HG03108 (cell line): Measurements from ENCODE around the gene FOXP1.

Source experiments
- ATAC-seq: cut with Tn5 transposase; IDR thresholded peaks from one replicate; pipeline ENCODE4 v1.9.1; 2021; ENCODE audit warnings: moderate library complexity; ENCODE audit not compliant: unreplicated experiment

Gene FOXP1

DNA sequence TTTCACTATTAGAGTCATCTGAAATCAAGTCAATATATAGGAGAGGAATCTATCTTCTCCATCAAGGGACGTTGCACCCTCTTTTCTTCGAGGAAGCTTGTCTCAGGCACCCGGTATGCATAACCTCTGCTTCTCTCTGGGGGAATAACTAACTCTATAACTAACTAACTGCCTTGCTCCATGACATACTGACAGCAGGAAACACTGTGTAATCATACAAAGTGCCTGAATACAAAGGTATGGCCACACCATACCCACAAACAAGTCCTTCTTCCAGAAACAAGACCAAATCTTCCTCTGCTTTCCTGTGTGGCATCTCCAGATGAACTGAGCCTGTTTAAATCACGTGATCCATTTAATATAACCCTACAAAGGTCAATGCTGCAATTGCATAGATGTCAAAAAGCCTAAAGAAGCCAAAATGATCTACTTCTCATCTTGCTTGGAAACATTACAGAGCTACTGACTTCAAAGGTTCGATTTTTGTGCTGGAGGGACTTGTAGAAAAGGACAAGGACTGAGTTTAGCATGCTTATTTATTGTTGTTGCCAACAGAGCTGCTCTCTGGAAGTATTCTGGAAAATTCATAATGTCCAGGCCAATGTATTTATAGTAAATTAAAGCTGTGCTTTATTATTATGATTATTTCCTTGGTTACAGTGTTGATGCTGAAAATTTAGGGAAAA is 380.5 kb downstream of the FOXP1 start:
- no peak for ATAC-seq

DNA sequence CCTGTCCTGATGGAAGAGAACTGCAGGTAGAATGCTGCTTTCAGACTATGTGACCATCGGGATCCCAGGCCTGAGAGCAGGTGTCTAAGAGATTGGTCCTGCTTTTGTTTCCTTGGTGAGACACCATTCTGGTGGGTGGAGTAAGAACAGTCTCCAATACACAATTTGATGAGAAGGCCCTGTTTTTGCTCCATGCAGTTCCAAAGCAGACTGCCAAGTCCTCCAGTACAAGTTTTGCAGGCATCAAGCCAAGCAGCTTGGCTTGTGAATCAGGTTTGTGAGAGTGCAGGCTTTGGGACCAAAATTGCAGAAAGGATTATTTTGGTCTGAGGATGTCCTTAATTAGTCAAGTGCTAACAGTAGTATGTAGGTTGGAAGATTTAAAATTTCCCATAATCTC is 381.6 kb downstream of the FOXP1 start:
- no peak for ATAC-seq

DNA sequence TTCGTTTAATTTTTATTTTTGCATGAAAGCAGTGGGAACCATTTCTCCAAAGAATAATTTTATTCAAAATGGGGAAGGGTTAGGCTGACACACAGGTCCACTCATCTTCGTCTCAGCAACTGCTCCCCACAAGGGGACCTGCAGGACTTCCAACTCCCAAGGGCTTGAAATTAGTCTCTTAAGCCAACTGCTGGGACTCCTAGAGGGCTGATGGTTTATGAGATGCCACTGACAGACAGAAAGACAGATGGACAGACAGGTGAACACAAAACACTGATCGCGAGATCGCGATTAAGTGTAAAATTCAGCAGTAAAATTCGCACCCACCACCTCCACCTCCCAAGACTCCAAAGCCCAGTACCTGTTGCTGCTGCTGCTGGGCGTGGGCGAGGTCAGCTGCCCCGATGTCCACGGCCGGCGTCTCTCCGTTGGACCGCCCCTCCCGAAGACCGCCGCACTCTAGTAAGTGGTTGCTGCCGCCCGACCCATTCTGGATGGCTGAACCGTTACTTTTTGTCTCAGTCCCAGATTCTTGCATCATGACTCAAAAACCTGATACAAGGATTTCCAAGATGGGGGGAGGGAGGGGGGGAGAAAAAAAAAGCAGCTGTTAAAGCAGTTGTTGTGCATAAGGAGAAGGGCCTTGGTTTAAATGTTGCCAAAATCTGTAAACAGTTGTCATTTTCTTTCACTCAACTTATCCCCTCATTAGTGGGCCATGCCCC is 385.5 kb downstream of the FOXP1 start:
- ATAC-seq = no peak

DNA sequence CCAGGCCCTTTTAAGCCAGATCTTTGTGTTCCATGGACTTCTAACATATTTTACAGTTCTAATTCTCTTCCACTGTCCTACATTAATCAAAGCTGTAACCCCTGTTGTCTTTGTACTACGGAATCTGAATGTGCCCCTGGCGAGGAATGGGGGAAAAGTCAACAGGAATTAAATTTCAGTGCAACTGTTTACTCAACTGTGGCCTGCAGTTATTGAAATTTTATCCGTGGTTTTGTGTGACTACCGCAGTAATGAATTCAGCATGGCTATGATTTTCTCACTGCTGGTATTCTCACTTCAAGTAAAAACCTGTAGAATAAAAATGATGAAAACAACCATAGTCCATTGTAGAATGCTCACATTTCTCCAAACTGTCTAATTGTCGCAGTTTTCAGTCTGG is 388.0 kb downstream of the FOXP1 start:
- ATAC-seq = no peak

DNA sequence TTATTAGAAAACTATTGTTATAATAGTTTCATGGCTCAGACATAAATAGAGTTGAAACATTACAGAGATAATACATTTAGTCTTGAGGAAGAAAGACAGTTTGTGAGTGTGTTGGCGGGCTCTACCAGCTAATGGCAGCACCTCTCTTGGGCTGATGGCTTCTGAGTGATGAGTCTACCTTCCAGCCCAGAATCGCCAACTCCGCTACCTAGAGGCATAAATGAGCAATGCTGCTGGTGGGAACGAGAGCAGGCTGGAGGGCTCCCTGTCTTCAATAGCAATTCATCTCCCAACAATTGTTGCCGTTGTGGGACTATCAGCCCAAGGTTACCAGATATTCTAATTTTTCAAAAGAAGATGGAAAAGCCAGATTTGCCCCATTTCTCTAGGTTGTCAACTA is 388.7 kb downstream of the FOXP1 start:
- no peak for ATAC-seq

DNA sequence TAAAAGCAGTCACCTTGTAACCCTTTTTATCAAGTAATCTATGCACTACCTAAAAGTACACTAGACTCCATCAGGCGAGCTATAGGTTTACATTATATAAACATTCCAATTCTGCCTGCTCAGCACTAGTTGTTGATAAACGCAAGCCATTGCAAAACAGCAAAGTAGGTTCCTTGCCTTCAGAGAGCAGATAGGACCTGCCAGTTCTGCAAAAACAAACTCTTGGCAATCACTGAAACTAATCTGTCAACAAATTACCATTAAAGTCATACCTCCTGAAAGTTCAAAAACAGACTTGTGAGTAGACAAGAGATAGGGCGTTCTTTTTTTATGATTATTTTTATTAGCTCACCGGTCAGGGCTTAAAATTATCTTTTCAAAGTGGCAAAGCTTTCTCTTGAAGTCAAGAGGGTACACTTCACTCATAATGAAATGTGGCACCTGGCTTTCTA is 392.5 kb downstream of the FOXP1 start:
- ATAC-seq = no peak

DNA sequence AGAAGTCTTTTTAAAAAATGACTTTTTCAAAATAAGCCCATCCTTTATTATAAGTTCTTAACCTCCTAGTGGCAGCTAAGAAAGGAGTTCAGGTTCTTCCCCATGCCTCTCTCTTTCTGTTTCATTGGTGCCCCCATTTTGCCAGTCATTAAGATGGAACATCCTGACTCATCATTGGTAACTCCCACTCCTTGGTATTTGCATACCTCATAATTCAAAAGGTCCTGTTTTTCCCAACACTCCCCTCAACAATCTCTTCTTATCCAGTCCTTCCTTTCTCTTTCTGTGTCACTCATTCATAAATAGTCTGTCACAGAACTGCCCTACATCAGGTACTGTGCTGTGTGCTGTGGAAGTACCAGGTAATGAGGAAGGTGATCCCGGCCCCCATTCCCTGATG is 394.0 kb downstream of the FOXP1 start:
- no peak for ATAC-seq

DNA sequence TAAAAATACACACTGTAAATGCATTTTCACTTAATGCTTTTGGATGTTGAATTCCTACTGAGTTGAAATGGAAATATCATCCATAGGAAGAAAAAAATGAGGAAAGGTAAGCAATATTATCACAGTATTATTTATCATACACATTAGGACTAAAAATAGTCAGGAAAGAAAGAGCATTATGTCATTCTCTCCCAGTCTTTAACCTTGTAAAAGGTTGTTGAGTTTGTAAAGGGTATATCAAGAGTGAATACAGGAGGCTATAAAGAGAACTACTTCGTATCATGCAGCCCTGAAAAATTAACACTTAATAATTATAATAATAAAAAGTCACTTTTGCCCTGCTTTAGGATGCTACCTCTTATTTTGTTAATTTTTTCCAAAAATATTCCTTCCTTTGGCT is 395.8 kb downstream of the FOXP1 start:
- ATAC-seq = no peak

DNA sequence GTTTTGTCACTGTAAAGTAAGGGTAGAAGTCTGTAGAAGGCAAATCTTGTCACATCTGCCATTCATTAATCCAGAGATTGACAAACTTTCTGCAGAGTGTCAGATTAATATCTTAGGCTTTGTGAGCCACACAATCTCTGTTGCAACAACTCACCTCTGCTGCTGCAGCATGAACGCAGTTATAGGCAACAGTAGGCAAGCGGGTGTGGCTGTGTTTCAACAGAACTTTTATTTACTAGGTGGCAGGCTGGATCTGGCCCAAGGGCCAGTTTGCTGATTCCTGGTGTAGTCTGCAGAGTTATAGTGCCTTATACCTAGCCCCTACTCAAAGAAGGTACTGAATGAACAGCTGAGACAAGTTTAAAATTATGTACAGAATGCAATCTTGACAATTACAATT is 396.7 kb downstream of the FOXP1 start:
- ATAC-seq = no peak

DNA sequence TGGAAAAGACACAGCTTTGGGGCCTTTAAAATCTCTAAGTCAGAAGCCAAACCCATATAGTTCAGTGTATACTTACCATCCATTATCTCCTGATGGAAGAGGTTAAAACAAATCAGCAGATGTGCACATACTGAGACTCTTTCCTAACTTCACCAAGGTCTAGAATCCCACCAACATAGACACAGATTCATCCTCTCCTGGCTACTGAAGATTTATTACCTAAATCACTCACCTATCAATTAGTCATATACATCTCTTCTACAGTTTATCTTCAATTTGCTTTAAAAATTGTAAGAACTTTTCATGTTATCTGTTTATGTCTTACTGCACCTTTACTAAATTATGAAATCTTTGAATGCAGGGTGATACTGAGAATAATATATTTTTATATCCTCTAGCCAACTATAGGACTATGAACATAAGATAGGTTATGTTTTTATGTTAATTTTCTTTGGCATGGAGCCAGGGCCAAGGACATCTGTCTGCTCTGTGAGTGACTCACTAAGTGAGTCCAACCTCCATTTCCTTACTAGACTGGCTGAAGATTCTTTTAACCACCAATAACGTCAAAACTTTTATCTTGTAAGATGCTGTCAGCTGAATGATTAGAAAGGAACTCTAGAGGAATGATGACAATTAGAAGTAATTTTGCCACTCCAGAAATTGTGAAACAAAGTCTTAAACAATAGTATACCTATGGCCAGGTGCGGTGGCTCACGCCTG is 397.6 kb downstream of the FOXP1 start:
- no peak for ATAC-seq

DNA sequence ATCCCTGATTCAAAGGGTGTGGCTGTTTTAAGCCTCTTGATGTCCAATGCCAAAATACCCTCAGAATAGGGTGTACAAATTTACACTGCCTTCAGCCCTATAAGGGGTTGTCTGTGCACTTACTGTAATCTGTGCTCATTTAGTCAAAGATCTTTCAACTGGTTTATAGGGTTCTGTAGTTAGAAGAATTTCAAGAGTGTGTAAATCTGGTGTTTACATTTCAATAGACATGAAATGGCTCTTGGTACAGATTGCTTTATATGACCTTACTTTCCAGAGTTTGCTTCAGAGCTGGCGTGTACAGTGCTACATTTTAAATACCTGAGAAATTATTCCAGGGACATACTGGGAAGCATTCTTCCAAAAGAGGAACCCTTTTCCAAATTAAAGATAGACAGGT is 399.3 kb downstream of the FOXP1 start:
- ATAC-seq = no peak

DNA sequence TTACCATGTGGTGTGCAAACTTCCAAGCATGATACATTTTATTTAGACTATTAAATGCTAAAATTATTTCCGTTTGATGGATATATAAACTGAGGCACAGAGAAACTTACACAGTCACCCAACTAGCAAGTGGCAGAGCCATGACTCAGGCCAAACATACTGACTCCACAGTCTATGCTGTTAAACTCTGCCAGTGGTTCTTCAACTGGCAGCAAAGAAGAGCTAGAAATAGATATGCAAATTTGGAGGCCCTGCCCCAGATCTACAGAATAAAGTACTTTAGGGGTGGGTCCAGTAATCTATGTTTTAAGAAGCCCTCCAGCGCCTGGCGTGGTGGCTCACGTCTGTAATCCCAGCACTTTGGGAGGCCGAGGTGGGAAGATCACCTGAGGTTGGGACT is 400.0 kb downstream of the FOXP1 start:
- ATAC-seq = no peak

DNA sequence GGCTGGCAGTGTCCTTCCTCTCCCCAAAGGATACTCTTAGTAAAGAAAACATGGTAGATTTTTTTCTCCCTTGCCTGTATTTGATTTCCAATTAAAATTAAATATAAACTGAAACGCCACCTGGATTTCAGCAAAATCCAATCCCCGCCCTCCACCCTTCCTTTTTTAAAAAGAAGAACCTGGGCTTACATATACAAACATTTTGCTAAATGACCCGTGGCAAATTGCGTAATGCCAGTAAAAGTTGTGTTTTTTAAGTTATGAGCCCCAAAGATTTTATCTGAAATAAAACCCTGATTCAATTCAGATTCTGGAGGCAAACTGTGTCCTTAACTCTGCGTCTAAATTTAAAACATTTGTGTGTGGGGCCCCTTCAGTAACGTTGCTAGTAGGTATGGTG is 403.0 kb downstream of the FOXP1 start:
- no peak for ATAC-seq

DNA sequence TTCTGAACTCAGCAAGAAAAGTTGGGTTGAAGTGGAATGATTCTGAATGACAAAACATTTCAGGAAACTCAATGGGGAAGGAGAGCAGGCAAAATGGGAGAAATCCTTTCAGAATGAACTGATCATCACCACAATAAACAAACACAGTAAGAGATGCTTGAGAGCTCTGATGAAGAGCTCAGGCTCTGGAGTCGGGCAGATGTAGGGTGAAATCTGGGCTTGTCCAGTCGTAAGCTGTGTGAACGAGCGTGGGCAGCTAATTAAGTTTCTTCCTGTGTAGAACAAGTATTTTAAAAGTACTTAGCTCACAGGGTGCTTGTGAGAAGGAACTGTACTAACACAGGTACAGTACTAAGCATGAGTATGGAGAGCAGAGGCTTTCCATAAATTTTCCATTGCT is 406.2 kb downstream of the FOXP1 start:
- ATAC-seq = no peak

DNA sequence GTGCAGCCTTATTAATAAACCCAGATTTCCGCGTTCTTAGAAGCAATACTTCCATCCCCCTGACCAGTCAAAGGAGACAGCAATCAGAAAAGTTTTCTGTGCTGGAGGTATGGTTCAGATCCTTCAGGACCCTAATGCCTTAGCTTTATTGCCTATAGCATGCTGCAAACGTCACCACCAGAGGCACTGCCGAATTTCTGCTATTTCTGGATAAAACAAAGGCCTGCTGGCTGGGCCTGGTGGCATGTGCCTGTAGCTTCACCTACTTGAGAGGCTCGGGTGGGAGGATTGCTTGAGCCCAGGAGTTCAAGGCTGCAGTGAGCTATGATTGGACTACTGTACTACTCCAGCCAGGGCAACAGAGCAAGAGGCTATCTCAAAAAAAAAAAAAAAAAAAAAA is 407.2 kb downstream of the FOXP1 start:
- no peak for ATAC-seq

DNA sequence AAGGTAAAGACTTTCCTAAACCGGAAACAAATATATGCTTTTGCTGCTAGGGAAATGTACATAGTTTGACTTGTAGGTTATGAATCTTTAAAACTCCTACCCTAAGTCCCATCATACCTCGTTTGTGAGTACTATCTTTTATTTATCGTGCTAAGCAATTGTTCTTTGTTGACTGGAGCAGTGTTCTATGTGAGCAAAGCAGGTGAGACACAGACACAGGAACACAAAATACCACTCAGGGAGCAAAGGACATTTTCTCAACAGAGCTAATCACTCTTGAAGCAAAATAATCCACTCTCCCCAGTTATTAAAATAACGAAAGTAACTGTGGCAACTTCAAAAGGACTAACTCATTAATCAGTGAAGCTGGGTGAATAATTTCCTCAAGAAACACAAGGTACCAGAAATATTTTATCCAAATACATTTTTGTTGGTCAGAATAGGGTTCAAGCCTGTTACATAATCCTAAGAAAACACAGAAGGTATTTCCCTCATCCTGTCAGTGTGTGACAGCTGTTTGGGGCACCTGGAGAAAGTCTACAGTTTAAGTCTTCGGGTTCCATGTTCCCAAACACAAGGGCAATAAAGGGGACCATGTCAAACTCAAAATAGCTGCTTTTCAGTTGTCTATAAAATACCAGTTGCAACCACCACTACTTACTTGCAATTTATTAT is 407.7 kb downstream of the FOXP1 start:
- ATAC-seq = no peak

DNA sequence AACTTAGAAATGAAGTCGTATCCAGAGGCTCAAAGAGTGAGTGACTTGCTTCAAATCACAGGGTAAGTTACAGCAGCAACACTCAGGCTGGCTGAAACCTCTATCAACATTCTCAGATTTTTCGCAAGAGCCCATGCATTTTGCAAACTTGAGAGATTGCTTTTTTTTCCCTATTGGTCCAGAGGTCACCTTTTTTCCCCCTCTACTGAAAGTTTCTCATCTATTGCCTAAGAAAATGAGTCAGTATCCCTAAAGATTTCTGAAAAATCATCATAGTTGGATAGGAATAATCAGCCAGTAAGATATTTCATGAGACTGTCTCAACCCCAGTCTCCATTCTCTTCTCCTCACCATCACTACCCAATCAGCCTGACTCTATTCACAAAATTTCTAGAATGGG is 410.6 kb downstream of the FOXP1 start:
- no peak for ATAC-seq

DNA sequence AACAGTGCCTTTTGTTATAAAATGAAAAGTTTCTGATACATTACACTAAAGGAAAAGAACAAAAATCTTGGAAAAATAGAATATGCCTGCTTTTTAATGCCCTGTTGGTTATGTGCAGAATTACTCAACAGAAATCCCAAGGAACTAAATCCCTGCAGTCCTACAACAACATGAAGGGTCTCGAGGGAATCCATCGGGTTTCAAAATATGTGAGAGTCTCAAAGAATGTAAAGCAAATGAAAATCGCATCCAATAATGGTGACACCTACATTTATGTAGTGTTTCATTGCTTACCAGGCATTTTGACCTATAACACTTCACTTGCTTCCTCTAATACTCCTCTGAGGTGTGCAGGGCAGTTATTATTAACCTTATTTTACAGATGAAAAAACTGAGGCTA is 411.3 kb downstream of the FOXP1 start:
- ATAC-seq = no peak

DNA sequence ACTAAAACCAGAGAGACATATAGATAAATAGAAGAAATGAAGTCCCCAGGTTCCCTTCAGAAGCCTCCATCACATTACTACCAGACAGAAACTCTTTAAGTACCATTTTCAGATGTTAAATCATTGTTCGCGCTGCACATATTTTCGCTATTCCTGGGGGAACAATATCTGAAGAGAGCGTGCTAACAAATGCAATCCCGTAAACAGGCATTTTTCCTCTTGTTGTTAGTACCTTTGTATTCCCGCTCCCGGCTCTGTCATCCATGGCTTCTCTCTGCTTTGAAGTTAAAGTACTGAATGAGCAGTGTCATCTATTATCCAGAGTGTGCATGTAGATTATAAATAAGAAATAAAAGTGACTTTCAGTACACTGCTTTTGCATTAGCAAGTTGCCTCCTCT is 412.3 kb downstream of the FOXP1 start:
- no peak for ATAC-seq

DNA sequence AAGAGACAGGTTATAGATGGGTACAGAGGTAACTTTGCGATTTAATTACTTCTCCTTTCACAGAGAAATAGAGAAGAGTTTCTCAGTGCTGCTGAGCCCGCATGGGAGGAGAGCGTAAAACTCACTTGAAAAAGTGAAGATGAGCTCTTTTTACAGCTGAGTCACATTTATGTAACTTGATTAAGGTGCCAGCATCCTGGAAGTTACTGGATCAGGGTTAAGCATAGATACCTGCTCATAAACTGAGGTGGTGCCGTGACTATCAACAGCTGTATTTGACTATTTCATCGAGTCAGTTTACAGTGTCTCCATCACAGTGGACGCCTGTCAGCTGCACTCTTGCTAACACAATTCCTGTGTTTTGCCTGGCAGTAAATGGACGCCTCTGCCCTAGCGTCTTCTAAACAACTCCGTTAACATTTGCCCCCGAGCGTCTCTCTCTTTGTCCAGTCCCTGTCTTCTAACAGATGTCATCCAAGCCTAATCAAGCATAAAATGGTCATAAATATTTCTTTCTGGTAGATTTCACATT is 414.6 kb downstream of the FOXP1 start:
- ATAC-seq = no peak

DNA sequence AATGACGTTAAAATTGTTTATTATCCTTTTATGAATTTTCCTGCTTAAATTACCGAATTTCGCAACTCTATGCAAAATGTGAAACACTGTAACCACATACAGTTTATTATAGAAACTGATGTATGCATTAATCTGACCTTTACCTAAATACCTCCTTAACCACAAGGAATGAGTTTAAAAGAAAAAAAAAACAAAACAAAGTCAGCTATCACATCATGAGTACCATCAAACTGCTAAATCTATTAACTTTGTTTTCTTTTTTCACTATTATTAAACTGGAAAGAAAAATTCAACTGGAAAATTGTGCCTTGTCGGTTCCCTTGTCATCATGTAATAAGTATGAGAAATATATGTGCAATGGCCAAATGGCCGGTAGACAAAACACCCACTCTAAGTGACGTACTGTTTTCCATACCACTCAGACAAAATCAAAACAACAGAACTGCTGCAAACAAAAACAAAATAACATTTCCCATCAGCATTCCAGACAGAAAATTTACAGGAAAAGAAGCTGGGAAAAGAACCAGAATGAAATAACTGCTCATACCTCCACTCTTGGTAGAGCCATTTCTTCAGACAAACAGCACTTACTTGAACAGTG is 415.3 kb downstream of the FOXP1 start:
- ATAC-seq = no peak
